GM12875 (cell line): Measurements from ENCODE around the gene RPS5.

ENCODE experiments used
- H3K4me3 ChIP-seq: one replicate; pipeline ENCODE4 v1.5.1; 2011; ENCODE audit warnings: low read depth, low read length, control low read depth
- TF ChIP-seq, protein P1 (sequence below): IDR thresholded peaks from 2 replicates; pipeline ENCODE4 v1.5.1; 2011; ENCODE audit warnings: low read depth, mild to moderate bottlenecking, control low read depth, inconsistent platforms, low read length, moderate library complexity, borderline replicate concordance; ENCODE audit not compliant: insufficient read depth

Gene RPS5

DNA sequence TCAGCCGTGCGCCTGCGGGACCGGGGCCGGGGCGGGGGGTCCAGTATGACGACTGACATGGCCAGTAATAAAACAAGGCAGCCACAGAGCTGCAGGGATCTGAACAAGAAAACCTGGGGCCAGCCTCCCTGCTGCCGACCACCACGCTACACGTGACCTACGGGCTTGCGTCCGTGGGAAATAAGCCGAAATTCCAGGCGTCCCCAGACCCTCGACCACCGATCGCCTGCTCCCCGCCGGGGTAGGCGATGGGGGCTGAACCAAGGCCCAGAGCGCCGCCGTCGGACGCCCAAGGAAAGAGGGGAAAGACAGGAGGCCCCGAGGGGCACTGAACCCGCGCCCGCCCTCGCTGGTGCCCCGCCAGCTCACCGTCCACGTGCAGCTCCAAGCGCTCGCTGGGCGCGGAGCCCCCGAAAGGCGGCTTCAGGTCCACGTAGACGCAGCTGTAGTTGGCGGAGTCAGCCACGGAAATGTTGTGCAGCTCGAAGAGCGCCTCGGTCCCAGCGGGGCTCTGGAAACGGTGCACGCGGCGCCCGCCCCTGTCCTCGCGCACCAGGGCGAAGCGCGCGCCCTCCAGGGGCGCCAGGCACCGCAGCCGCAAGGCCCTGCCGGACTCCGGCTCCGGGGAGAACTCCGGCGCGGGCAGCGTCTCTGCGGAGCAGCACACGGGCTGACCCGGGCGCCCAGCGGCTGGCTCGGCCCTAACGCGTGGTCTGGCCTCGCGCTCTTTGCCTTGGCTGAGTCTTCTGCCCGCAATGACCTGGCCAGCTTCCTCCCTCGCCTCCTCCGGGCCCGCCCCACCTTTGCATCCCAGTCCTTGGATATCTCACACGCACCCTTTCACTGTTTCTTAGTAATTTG is 36.8 kb upstream of the RPS5 start:
- H3K4me3 ChIP-seq = no peak overlapping the region
- TF ChIP-seq, protein P1, sequence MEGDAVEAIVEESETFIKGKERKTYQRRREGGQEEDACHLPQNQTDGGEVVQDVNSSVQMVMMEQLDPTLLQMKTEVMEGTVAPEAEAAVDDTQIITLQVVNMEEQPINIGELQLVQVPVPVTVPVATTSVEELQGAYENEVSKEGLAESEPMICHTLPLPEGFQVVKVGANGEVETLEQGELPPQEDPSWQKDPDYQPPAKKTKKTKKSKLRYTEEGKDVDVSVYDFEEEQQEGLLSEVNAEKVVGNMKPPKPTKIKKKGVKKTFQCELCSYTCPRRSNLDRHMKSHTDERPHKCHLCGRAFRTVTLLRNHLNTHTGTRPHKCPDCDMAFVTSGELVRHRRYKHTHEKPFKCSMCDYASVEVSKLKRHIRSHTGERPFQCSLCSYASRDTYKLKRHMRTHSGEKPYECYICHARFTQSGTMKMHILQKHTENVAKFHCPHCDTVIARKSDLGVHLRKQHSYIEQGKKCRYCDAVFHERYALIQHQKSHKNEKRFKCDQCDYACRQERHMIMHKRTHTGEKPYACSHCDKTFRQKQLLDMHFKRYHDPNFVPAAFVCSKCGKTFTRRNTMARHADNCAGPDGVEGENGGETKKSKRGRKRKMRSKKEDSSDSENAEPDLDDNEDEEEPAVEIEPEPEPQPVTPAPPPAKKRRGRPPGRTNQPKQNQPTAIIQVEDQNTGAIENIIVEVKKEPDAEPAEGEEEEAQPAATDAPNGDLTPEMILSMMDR = no peak

DNA sequence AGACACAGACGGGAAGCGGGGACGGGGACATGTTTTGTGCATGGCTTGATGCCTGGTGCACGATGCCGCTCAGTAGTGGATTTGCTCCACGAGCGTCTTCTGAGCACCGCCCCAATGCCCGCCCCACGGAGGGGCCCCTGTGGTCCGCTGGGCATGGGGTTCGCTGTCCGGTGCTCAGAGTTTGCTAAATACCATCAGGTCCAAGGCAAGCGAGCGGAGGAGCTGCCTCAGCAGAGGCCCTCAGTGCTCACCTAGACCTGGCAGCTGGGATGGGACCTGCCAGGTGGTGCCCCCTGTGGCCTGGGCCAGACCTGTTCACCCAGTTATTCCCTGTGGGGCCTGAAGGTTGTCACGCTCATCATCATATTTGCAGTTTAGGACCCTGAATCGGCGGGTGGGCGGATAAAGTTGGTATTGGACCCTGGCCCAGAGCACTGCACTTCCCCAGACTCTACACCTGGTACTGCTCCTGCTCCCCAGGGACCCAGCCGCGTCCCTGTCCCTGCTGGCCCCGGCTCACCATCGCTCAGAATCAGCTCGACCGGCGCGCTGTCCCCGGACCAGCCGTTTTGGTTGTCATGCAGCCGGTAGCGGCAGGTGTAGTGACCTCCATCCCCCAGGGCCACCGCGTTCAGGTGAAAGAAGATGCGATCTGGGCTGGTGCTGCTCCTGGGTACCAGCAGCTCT is 36.1 kb upstream of the RPS5 start:
- TF ChIP-seq, protein P1 = no peak
- no peak overlapping the region for H3K4me3 ChIP-seq

GRCh38 chr19:58351558-58351878 is 35.6 kb upstream of the RPS5 start:
- TF ChIP-seq, protein P1 = no peak
- H3K4me3 ChIP-seq = no peak overlapping the region

DNA sequence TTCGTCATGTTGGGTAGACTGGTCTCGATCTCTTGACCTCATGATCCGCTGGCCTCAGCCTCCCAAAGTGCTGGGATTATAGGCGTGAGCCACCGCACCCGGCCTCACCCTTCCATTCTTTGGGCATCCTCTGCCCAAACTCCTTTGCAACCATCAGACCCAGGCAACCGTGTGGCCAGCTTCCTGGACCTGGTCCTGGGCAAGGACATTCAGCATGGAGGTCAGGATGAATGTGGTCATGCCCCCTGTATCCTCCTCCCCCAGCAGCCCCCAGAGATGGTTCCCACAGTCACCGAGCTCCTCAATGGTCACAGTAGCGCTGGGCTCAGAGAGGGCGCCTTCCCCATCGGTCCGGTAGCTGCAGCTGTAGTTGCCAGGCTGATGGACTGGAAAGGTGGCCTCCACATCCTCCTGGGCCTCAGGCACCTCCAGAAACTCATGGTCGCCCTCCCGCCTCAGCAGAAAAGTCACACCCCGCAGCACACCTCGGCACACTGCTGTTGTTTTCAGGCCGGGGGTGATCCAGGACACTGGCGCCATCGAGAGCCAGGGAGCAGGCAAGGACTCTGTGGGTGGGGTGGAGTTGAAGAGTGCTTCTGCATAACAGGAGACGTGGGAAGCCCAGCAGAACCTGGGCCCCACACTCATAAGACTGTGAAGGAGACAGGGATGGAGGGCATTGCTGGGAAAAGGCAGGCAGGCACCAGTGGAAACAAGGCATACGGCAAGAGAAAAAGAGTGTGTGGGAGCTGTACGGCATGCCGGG is 34.9 kb upstream of the RPS5 start:
- no peak overlapping the region for H3K4me3 ChIP-seq
- TF ChIP-seq, protein P1 = no peak

- no peak within 1 kb of the TSS for H3K4me3 ChIP-seq
- TF ChIP-seq, protein P1 = no peak
Observed at GRCh38 chr19:58352760-58353671, 34.1 kb upstream of the RPS5 start, which contains the start of gene A1BG. A1BG (minus strand) TSS chr19:58353492; CDS start chr19:58353437, 55 bp downstream.

DNA sequence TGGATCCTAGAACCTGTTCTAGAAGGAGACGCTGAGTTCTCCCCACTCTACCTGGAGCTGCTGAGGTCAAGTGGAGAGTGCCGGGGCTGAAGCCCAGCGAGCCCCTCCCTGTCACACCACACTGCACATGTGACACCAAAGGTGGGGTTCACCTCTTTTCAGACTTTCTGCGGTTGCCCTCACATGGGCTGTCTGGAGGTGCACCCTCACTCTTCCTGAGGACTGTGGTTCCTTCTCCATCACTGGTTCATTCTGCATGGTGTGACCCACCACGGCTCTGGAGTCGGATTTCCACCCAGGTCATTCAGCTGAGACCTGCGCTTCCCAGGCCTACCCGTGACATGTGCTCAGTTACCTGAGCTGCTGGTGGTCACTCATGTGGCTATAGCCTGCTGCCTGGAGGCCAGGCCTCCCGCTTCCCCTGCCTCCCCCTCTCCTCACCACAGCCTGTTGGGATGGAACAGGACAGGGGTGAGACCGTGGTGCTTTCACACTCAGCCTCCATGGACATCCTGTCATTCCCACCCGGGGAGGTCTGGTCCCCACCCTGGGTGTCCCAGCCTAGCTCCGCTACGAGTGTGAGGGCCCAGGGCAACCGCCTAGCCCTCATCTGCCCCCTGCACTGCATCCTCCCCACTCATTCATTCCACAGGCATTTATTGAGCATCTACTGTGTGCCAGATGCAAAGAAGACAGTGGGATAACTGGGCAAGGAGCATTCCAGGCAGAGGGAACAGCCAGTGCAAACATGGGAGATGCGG is 33.2 kb upstream of the RPS5 start:
- TF ChIP-seq, protein P1 = no peak
- no peak overlapping the region for H3K4me3 ChIP-seq
